Activated T-cell treated with anti-CD3 and anti-CD28 coated beads, Interleukin-2, amount 50 U/mL, for 72 hours (primary cell): ENCODE results near the gene RPTOR. TPM values are rescaled to one million over a fixed set of nuclear protein-coding genes. Genes with fewer than 3 reads are reported as not detected.

Source experiments
- ATAC-seq, 2 donors: fragments of 150-1000 bp; cut with Tn5 transposase; replicated peaks in 1 of 2; 2 replicates each; pipeline ENCODE4 v1.10.0; 2021; ENCODE audit warnings: moderate library complexity in 2 of 2, mild to moderate bottlenecking in 1 of 2
- DNase-seq, 2 donors: peaks; one replicate each; pipeline ENCODE4 v3.0.0; 2021 to 2022; ENCODE audit warnings: mixed read lengths in 1 of 2
- H3K27ac Mint-ChIP-seq: one replicate; pipeline ENCODE4 v1.8.0; 2022; ENCODE audit warnings: mild to moderate bottlenecking, moderate library complexity, mixed read lengths
- H3K27me3 Mint-ChIP-seq: one replicate; pipeline ENCODE4 v1.8.0; 2022; ENCODE audit warnings: low read depth, mixed read lengths
- H3K36me3 Mint-ChIP-seq, 2 donors: one replicate each; pipeline ENCODE4 v1.8.0; 2022; ENCODE audit warnings: mixed read lengths in 2 of 2, mild to moderate bottlenecking in 1 of 2; ENCODE audit not compliant: insufficient read depth in 2 of 2
- H3K4me1 Mint-ChIP-seq: one replicate; pipeline ENCODE4 v1.8.0; 2022; ENCODE audit warnings: low read depth, mixed read lengths
- H3K4me3 Mint-ChIP-seq, 2 donors: one replicate each; pipeline ENCODE4 v1.8.0; 2022; ENCODE audit warnings: mild to moderate bottlenecking in 2 of 2, mixed read lengths in 2 of 2, moderate library complexity in 2 of 2
- H3K9me3 Mint-ChIP-seq, 2 donors: one replicate each; pipeline ENCODE4 v1.8.0; 2022; ENCODE audit warnings: mixed read lengths in 2 of 2
- total RNA-seq, 2 donors: library from RNA; stranded (reverse); gene quantifications; one replicate each; pipeline ENCODE4 v1.2.3, GENCODE V29; 2022

The RPTOR gene
- total RNA-seq, 2 donors from 2014 or later: 50.8 to 62.0 TPM

DNA sequence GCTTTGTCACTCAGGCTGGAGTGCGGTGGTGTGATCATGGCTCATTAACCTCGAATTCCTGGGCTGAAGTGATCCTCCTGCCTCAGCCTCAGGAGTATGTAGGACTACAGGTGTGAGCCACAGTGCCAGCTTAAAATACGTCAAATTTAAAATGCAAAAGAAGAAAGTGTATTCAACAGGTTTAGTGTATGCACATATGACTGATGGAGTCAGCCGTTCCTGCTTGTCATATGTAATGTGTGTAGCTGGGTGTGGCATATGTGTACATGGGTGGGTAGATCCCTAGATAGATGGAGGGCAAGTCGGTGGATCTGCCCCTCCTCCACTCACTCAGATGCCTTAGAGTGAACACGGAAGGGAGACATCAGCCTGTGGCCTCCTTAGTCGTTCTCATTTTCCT, 111.0 kb downstream of the RPTOR start:
- DNase-seq (no peak), ATAC-seq (no peak)
- H3K4me3 Mint-ChIP-seq: no peak overlapping the region
- H3K27me3 Mint-ChIP-seq: no peaks in the 10 kb centered on the region
- peak overlapping the region; percentile 35 for H3K27ac Mint-ChIP-seq
- peaks cover 18 to 34% of the 10 kb centered on the region in 2 donors for H3K36me3 Mint-ChIP-seq
- H3K4me1 Mint-ChIP-seq: peaks cover 39% of the 10 kb centered on the region
- H3K9me3 Mint-ChIP-seq: peaks cover 4 to 10% of the 10 kb centered on the region in 2 donors

DNA sequence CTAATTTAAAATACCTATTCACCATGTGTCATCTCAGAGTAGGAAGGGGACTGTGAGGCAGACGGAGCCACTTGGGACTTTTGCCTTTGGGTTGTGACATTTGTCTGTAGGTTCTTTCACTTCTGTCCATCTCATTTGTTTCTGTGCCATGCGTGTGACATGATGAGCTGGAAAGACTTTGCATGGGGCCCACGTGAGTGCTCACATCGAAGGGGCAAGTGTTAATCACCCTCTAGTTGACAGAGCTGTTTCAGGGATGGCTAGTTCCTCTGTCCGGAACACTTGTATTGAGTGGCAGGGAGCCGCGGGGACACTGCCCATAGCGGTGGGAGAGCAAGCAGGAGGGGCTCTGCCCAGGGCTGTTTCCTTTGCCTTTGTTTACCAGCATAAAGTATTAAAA, 112.0 kb downstream of the RPTOR start:
- peaks cover 16 to 29% of the 10 kb centered on the region in 2 donors for H3K36me3 Mint-ChIP-seq
- no peak for DNase-seq
- peak overlapping the region; percentile 89 for H3K27ac Mint-ChIP-seq
- H3K4me1 Mint-ChIP-seq: peaks cover 31% of the 10 kb centered on the region
- peak overlapping the region in 1 of 2 donors; percentile 38 for H3K4me3 Mint-ChIP-seq
- H3K27me3 Mint-ChIP-seq: no peaks in the 10 kb centered on the region
- ATAC-seq: peak; percentile 36 to 73
- peaks cover 4 to 7% of the 10 kb centered on the region in 2 donors for H3K9me3 Mint-ChIP-seq

DNA sequence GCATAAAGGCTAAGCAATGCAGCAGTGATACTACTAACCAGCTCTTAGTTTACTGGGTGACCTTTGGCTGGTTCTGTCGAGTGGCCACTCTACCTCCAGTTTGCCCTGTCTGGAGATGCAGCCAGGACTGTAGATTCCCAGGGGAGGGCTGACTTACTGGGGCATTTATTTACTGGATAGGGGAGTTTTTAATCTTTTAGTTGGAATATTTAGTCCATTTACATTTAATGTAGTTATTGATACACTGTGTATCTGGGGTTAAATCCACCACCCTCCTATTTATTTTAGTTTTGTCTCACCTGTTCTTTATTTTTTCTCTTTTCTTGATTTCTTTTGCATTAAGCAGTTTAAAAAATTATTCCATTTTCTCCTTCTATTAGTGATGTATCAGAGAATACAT, 112.9 kb downstream of the RPTOR start:
- Mint-ChIP-seq H3K27ac (no peak overlapping the region), H3K4me1 (peaks cover 31% of the 10 kb centered on the region), H3K36me3 (peaks cover 16 to 31% of the 10 kb centered on the region in 2 donors), H3K4me3 (no peak overlapping the region), H3K9me3 (peaks cover 2 to 7% of the 10 kb centered on the region in 2 donors), H3K27me3 (no peaks in the 10 kb centered on the region)
- DNase-seq: no peak
- ATAC-seq: no peak

DNA sequence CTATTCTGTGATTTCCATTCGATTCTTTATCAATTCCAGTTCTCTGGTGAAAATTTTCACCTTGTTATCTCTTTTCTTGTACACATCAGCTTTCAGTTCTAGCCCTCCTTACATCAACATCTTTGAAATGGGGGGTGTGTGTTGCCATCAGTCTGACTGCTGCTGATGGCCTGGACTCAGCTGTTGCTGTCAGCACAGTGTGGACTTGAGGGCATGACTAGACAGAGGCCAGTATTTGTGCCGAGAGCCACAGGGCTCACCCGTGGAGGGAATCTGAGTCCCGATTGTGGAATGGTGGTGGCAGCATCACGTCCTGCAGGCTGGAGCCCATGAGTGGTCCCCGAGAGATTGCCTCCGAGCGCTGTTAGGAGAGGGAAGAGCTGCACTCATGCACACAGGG, 114.2 kb downstream of the RPTOR start:
- no peak for ATAC-seq
- no peak for DNase-seq
- no peaks in the 10 kb centered on the region for H3K27me3 Mint-ChIP-seq
- no peak overlapping the region for H3K4me3 Mint-ChIP-seq
- peaks cover 38% of the 10 kb centered on the region for H3K4me1 Mint-ChIP-seq
- peaks cover 15 to 31% of the 10 kb centered on the region in 2 donors for H3K36me3 Mint-ChIP-seq
- peaks cover 2 to 7% of the 10 kb centered on the region in 2 donors for H3K9me3 Mint-ChIP-seq
- no peak overlapping the region for H3K27ac Mint-ChIP-seq

DNA sequence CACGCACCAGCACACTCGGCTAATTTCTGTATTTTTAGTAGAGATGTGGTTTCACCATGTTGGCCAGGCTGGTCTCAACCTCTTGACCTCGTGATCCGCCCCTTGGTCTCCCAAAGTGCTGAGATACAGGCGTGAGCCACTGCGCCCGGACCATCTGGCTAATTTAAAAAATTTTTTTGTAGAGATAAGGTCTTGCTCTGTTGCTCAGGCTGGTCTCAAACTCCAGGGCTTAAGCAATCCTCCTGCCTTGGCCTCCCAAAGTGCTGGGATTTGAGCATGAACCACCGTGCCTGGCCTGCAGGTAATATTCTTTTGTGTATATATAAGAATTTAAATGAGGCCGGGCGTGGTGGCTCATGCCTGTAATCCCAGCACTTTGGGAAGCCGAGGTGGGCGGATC, 115.0 kb downstream of the RPTOR start:
- ATAC-seq (no peak), DNase-seq (no peak)
- Mint-ChIP-seq H3K4me1 (peaks cover 46% of the 10 kb centered on the region), H3K27ac (no peak overlapping the region), H3K9me3 (peaks cover 2 to 7% of the 10 kb centered on the region in 2 donors), H3K36me3 (peaks cover 12 to 25% of the 10 kb centered on the region in 2 donors), H3K27me3 (no peaks in the 10 kb centered on the region), H3K4me3 (no peak overlapping the region)

DNA sequence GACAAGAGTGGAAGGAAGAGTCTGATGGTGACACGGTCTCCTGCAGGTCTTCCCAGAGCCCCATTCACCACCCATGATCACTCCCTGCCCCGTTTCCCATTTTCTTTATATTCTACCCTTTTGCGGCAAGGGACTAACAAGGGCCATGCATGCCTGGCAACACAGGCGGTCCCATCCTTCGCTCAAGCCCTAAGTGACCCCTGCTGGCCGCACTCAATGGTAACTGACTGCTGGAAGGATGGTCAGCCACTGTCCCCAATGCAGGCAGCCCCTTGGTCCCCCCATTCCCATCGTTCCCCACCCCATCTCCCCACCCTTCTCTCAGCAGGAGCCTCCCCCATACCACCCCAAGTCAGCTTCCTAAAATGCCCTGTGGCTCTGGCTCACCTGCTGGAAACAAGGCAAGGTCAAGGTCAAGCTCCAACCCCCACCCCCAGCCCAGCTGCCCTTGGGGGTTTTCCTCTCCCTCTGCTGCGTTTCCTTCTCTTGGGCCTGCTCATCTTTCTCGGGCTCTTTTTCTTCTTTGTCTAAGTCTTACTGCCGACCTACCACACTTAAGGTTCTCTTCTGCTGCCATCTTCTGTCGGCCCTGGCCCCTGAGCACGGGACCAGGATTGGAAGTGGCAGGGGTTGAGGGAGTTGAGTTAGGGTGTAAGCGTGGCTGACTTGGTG, 116.0 kb downstream of the RPTOR start:
- H3K27ac Mint-ChIP-seq: no peak overlapping the region
- DNase-seq: no peak
- peaks cover 11 to 20% of the 10 kb centered on the region in 2 donors for H3K36me3 Mint-ChIP-seq
- H3K4me3 Mint-ChIP-seq: no peak overlapping the region
- ATAC-seq: no peak
- no peaks in the 10 kb centered on the region for H3K27me3 Mint-ChIP-seq
- H3K4me1 Mint-ChIP-seq: peaks cover 52% of the 10 kb centered on the region
- H3K9me3 Mint-ChIP-seq: peaks cover 2 to 7% of the 10 kb centered on the region in 2 donors

DNA sequence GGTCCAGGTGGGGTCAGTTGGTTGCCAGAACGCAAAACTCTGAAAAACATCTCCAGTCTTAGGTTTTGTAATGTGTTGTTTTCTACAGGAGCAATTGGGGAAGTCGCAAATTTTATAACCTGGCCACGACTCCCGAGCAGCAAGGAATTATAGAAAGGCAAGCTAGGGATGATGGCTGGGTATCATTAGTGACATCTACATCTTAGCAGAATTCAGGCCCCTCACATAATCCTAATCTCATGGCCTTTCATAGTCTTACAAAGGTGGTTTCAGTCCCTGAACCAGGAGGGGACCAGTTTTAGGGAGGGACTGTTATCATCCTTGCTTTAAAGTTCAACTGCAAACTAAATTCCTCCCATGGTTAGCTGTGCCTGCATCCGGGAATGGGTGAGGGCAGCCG, 117.9 kb downstream of the RPTOR start:
- Mint-ChIP-seq H3K4me1 (peaks cover 66% of the 10 kb centered on the region), H3K36me3 (peaks cover 9 to 15% of the 10 kb centered on the region in 2 donors), H3K27ac (peak overlapping the region; percentile 38), H3K9me3 (peaks cover 2 to 5% of the 10 kb centered on the region in 2 donors), H3K27me3 (no peaks in the 10 kb centered on the region), H3K4me3 (no peak overlapping the region)
- ATAC-seq: no peak
- DNase-seq: no peak

DNA sequence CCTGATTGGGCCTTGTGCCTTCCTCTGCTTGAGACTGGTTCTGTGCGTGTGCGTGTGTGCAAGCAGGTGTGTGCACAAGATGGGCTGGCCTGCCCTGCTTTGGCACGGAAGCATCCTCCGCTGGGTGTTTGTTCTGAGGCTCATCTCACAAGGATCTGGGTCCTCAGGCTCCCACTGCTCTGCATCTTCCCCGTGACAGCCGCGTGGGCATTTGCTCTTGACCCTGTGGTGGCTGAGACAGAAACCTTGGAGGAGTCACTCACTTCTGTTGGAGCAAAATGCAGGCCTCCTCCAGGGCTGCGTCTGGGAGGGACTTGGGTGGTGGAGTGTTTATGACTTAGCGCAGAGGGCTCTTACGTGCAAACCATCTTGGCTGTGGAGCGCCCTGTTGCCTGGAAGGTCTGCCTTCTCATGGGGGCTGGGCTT, 119.2 kb downstream of the RPTOR start:
- peaks cover 3 to 9% of the 10 kb centered on the region in 2 donors for H3K36me3 Mint-ChIP-seq
- peak; percentile 74 to 76 for ATAC-seq
- DNase-seq: peak; percentile 45 to 55

DNA sequence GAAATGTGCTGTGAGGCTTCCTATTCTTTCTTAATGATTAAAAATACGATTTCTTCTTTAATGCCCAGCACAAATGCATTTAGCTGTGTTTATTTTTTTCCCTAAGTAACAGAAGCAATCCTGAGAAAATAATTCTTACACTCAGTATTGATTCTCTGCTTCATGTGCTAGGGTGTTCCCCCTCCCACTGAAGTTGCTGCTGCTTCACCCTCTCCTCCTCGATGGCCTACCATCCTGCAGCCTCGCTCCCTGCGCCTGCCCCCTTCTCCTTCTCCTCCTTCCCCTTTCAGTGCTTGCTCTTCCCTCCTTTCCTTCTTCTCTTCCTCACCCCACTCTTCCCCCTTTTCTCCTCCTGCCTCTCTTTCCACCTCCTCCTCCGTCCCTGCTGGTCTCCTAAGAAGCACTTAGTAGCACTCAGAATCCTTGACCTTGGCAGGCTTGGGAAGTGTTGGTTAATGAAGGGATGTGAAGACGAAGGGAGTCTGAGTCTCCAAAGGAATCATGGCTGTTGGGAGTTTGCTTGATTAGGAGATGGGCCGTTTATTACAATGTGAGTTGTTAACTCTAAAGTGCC, 119.7 kb downstream of the RPTOR start:
- Mint-ChIP-seq H3K4me3 (peak overlapping the region; percentile 83 to 95), H3K9me3 (no peaks in the 10 kb centered on the region), H3K27me3 (no peaks in the 10 kb centered on the region), H3K36me3 (peaks cover 2 to 9% of the 10 kb centered on the region in 2 donors), H3K4me1 (peaks cover 75% of the 10 kb centered on the region), H3K27ac (peak overlapping the region; percentile 64)
- ATAC-seq (peak; percentile 36 to 42), DNase-seq (peak; percentile 12 to 27)

More for the DNA sequence above, 119.2 kb downstream of the RPTOR start:
- H3K4me1 Mint-ChIP-seq: peaks cover 75% of the 10 kb centered on the region
- no peaks in the 10 kb centered on the region for H3K27me3 Mint-ChIP-seq
- peak overlapping the region; percentile 83 to 95 for H3K4me3 Mint-ChIP-seq
- H3K9me3 Mint-ChIP-seq: no peaks in the 10 kb centered on the region
- peak overlapping the region; percentile 20 for H3K27ac Mint-ChIP-seq

DNA sequence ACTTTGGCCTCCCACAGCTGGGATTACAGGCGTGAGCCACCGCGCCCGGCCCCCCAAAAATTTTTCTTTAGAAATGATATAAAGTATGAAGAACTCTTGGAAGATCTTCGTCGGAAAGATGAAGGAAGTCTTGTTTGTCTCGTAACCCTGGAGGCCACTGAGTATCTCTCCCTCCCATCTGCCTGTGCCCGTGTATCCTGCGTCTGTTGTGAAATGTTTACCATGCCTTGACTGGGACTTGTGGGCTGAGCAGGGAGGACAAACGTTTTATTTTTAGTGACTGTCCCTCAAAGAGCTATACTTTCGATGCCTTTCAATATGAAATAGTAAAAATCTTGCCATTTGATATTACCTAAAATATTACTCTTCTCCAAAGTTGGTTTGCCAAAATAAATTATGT, 121.2 kb downstream of the RPTOR start:
- peak overlapping the region; percentile 93 for H3K27ac Mint-ChIP-seq
- peaks cover 2 to 13% of the 10 kb centered on the region in 2 donors for H3K36me3 Mint-ChIP-seq
- peaks cover 81% of the 10 kb centered on the region for H3K4me1 Mint-ChIP-seq
- H3K9me3 Mint-ChIP-seq: no peaks in the 10 kb centered on the region
- peak overlapping the region; percentile 83 to 95 for H3K4me3 Mint-ChIP-seq
- no peaks in the 10 kb centered on the region for H3K27me3 Mint-ChIP-seq
- no peak for ATAC-seq
- DNase-seq: no peak

DNA sequence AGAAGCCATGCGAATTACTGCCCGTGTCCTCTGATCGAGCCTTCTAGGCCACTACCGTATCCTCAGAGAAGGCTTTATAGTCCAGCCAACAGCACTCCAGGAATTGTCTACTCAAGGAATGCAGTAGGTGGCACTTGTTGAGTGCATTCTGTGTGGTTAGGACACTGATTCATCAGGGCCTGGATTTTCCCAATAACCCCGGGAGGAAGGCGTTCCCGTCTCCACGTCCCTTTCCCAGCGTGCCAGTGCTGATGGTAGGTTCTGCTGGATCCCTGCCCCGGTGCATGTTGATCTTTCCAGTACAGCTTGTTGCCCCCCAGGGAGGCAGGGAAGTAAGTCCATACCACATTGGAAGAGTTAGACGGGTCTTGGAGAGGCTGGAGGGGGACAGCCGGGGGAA, 122.2 kb downstream of the RPTOR start:
- Mint-ChIP-seq H3K36me3 (peaks cover 4 to 17% of the 10 kb centered on the region in 2 donors), H3K4me3 (peak overlapping the region; percentile 42 to 45), H3K9me3 (no peaks in the 10 kb centered on the region), H3K27ac (no peak overlapping the region), H3K27me3 (no peaks in the 10 kb centered on the region), H3K4me1 (peaks cover 86% of the 10 kb centered on the region)
- ATAC-seq (no peak), DNase-seq (no peak)

DNA sequence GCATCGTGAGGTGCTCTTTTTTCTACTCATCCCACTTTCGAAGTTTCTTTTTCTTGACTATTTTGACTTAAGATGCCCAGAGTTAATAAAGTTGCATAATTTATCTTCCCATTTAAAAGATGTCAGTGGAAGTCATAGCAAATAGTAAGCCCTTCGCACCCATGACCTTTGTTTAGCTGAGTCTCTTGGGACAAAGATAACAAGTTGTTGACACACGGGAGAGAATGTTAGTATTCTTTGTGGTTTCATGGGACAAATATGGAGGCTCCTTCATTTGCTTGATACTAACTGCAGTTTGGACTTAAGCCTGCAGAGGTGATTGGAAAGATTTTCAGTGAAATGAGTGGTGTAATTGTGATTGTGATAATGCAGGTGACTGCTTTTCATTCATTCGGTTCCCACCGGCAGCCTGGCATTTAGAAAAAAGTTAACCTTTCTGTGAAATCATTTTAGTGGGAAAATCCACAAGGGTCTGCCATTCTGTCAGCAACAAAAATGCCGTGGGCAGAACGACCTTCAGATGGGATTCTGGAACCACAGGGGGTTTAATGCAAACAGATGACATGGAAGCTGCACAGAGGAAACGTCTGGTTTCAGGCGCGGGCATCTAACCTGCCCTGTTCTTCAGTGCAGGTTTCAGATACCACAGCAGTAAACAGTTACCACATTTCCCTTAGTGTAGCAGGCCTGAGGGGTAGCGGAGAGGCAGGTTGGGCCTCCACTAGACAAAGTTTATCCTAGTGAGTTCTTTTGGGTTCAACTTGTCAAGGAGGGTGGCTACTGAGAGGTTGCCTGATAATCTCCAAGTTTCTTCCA, 123.0 kb downstream of the RPTOR start:
- Mint-ChIP-seq H3K27me3 (no peaks in the 10 kb centered on the region), H3K36me3 (peaks cover 4 to 15% of the 10 kb centered on the region in 2 donors), H3K27ac (no peak overlapping the region), H3K9me3 (no peaks in the 10 kb centered on the region), H3K4me3 (peak overlapping the region; percentile 42 to 45), H3K4me1 (peaks cover 79% of the 10 kb centered on the region)
- DNase-seq (peak in 1 of 2 donors; percentile 16), ATAC-seq (peak in 1 of 2 donors; percentile 36)
